Measurements from ENCODE around the gene GDI1.

GDI1 gene

DNA sequence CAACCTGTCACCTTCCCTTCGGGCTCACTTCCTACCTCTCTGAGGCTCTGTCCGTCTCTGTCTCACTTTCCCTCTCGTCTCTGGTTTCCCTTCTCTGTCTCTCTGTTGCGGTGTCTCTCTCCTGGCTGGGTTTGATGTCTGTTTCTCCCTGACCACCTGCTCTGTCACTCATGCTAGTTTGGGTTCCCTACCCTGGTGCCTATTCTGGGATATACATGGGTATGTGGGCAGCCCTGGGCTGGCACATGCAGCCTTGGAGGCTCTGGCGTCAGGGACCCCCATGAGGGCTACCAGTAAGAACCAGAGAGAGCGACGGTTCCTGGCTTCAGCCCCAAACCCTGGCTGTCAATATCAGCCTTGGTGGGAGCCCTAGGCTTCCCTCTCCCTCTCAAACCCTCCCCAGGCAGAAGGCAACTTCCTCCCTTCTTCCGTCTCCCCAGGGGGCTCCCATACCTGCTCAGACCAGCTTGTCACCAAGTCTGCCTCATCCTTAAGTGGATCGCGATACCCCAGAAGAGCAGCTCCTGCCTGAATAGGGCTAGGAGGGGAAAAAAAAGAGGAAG is 28.2 kb upstream of the GDI1 start:
- DNase-seq (ENCODE audit: low read depth, low spot score) = no peak

- no peak for DNase-seq (ENCODE audit: low read depth, low spot score)
These were observed 27.6 kb upstream of the GDI1 start, which contains the start of gene DNASE1L1 for GRCh38 chrX:154409222-154409871. Gene DNASE1L1 (minus strand): TSS chrX:154409254. CDS start chrX:154405568, 3,686 bp downstream.

- DNase-seq (ENCODE audit: low read depth, low spot score) = no peak
These were observed 25.0 kb upstream of the GDI1 start for GRCh38 chrX:154411981-154412340.

GRCh38 chrX:154412468-154412867 is 24.5 kb upstream of the GDI1 start:
- no peak for DNase-seq (ENCODE audit: low read depth, low spot score)

- no peak for DNase-seq (ENCODE audit: low read depth, low spot score)
These were observed 23.8 kb upstream of the GDI1 start for GRCh38 chrX:154413142-154413541.

DNA sequence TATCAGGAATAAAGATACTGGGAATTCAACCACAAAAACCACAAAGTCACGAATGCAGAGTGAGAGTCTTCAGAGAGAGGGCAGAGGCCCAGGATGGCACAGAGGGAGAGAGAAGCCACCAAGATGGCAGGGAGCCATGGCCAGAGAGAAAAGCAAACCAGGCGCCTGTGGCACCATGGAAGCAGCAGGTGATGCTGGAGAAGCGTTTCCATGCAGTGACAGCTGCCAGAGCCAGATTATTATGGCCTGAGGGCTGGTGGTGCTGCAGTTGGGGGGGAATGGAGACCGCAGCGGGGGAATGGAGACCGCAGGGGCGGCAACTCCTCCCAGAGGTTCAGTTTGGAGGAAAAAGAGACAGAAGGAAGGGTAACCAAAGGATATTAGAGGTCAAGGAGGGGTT is 19.8 kb upstream of the GDI1 start:
- DNase-seq (ENCODE audit: low read depth, low spot score) = no peak

DNA sequence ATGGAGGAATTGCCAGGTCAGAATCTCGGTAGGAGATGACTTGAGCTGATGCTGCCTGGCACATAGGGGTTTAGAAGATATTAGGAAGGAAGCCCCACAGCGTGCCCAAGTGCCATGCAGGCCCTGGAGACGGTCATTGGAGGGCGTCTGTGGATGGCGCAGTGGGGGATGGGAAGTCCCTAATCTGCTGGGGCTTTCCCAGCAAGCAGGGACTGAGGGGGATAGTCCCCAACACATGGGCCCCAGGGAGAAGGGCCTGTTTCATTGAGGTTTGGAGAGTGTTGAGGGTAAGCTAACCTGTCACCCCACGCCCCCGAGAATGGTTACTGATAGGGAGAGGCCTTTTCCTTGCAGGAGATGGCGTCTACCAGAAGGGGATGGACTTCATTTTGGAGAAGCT is 17.8 kb upstream of the GDI1 start:
- no peak for DNase-seq (ENCODE audit: low read depth, low spot score)

- no peak for DNase-seq (ENCODE audit: low read depth, low spot score)
These were observed 17.1 kb upstream of the GDI1 start for GRCh38 chrX:154419688-154420401.

DNA sequence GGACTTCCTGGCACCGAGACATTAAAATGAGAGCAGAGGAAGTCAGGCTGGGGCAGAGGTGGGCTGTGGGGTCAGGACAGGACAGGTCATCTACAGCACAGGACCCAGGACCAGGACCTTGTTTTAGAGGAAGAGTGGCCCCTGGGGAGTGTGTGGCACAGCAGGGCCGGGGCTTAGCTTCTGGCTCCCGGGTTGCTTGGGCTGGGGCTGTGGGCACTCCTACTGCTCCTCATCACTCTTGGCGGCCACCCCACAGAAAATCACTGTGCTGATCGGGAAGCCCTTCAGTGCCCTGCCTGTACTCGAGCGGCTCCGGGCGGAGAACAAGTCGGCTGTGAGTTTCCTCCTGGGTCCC is 16.6 kb upstream of the GDI1 start:
- no peak for DNase-seq (ENCODE audit: low read depth, low spot score)

DNA sequence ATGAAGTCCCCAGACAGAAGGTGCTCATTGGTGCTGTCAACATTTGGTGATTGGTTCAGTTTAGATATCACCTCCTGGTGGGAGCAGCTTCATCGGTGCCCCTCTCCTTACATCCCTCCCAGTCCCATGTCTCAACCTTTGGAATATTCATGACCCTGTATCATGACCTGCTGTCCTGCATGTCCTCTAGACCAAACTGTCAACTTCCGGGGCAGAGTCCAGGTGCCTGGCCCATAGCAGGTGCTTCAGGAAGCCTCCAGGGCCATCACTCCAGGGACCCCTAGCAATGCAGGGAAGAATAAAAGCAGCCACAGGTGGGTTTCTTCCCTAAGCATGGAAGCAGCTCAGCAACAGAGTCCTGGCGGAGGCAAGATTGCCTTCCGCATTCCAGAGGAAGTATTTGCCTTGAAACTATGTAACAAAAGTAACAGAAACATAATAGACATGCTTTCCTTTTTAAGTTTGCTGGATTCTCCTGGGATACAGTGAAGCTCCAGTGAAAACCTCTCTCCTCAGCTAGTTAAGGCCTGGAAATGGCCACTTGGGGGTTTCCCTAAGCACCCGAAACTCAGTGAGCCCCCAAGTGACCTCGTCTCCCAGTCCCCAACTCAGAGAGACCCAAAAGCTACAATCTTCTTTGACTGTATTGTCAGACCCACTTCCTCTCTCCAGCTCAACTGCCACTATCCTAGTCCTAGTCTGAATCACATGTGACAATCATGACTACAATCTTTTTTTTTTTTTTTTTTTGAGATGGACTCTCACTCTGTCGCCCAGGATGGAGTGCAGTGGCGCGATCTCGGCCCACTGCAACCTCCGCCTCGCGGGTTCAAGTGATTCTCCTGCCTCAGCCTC is 9.8 kb upstream of the GDI1 start:
- DNase-seq (ENCODE audit: low read depth, low spot score) = no peak

- peak; percentile 71 for DNase-seq (ENCODE audit: low read depth, low spot score)
These were observed 8.5 kb upstream of the GDI1 start, which contains the start of gene ATP6AP1 for GRCh38 chrX:154428176-154429171. Gene ATP6AP1 (plus strand): TSS chrX:154428677. CDS start chrX:154428693, 16 bp downstream.

GRCh38 chrX:154429711-154430110 is 7.2 kb upstream of the GDI1 start:
- DNase-seq (ENCODE audit: low read depth, low spot score) = no peak

- no peak for DNase-seq (ENCODE audit: low read depth, low spot score)
These were observed 6.5 kb upstream of the GDI1 start for GRCh38 chrX:154430479-154430878.

DNA sequence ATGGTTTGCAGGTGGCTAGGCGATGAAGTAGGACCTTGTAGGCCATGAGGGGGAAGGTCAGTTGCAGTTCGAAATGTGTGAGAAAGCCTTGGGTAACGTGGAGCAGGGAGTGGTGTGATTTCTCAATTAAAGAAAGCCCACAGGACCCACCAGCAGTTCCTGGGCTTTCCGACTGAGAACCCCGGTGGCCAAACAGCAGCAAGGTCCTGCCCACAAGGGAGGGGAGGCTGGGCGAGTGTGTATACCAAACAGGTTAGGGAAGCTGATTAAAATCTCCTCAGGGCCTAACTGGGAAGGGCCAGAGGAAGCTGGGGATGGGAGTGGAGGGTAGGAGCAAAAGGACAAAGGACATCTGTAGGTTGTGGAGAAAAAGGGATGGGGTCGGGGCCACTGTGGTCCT is 6.0 kb upstream of the GDI1 start:
- DNase-seq (ENCODE audit: low read depth, low spot score) = no peak

DNA sequence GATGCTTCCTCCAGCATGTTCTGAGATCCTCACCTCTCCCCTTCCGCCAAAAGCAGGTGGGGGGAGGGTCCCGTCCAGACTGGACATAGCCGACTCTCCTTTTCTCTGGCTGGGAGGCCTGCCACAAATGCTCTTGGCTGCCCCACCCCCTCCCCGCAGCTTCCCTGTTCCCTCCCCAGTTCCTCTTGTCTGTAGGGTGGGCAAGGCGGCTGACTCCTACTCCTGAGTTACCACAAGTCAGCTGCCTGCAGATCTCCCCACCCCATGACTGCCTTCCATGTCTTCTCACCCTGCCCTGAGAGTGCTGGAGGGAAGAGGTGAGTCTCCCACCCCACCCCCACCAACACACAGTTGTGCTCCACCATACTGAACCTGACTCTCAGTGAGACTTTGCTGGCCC is 5.6 kb upstream of the GDI1 start:
- no peak for DNase-seq (ENCODE audit: low read depth, low spot score)

GRCh38 chrX:154432210-154432609 is 4.7 kb upstream of the GDI1 start:
- DNase-seq (ENCODE audit: low read depth, low spot score) = no peak

GRCh38 chrX:154433605-154434004 is 3.3 kb upstream of the GDI1 start:
- no peak for DNase-seq (ENCODE audit: low read depth, low spot score)

- DNase-seq (ENCODE audit: low read depth, low spot score) = no peak
These were observed 2.4 kb upstream of the GDI1 start for GRCh38 chrX:154434394-154435168.

- no peak for DNase-seq (ENCODE audit: low read depth, low spot score)
These were observed 1.7 kb upstream of the GDI1 start for GRCh38 chrX:154435171-154435733.
